ENCODE data around the gene CYTH1.
"Not testable (repeated sequence)": the region's sequence is repeated elsewhere in the genome, so short reads cannot be mapped to it uniquely, and the experiment has no call there.

CYTH1 gene

DNA sequence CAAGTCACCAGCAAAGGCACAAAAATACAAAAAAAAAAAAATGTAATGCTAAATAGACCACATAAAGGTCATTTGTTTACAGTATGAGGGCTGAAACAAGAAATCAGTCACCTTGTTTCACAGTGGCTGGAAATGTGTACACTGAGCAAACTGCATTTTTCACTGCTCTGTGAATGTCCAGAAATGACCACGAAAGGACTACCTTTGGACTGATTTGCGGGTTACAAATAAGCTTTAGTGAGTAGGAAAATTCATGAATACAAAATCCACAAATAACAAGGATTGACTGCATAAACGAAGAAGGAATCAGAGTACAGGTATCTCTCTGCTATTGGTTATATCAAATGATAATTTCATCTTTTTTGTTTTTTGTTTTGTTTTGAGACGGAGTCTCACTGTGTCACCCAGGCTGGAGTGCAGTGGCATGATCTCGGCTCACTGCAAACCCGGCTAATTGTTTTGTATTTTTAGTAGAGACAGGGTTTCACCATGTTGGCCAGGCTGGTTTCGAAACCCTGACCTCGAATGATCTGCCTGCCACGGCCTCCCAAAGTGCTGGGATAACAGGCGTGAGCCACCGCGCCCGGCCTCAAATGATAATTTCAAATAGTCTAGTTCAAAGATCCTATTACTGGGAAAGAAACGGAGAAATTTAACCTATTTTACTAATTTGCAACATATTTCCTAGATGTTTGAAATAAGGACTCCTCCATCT lies 30.5 kb downstream of the CYTH1 start:
- no peak overlapping the region for H3K4me3 ChIP-seq (ENCODE audit: low read depth, low read length)
- H3K9me3 ChIP-seq (ENCODE audit: severe bottlenecking): no peaks in the 10 kb centered on the region
- no peaks in the 10 kb centered on the region for H3K27me3 ChIP-seq (ENCODE audit: insufficient read depth, low read depth, severe bottlenecking)
- H3K27ac ChIP-seq: no peak overlapping the region
- no peaks in the 10 kb centered on the region for H3K36me3 ChIP-seq
- DNase-seq: no peak
- TF ChIP-seq, protein P1, sequence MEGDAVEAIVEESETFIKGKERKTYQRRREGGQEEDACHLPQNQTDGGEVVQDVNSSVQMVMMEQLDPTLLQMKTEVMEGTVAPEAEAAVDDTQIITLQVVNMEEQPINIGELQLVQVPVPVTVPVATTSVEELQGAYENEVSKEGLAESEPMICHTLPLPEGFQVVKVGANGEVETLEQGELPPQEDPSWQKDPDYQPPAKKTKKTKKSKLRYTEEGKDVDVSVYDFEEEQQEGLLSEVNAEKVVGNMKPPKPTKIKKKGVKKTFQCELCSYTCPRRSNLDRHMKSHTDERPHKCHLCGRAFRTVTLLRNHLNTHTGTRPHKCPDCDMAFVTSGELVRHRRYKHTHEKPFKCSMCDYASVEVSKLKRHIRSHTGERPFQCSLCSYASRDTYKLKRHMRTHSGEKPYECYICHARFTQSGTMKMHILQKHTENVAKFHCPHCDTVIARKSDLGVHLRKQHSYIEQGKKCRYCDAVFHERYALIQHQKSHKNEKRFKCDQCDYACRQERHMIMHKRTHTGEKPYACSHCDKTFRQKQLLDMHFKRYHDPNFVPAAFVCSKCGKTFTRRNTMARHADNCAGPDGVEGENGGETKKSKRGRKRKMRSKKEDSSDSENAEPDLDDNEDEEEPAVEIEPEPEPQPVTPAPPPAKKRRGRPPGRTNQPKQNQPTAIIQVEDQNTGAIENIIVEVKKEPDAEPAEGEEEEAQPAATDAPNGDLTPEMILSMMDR (IDR thresholded peaks at IDR 0.05; ENCODE audit: low read depth, low read length): no peak

DNA sequence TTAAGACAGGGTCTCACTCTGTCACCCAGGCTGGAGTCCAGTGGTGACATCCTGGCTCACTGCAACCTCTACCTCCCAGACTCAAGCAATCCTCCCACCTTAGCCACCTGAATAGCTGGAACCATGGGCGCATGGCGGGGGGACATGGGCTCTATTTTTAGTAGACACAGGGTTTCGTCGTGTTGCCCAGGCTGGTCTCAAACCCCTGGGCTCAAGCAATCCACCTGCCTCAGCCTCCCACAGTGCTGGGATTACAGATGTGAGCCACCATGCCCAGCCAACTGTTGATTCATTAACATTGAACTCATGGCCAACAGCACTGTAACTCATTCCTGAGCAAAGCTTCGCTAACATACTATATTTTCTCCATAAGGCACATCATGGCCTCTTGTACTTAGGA lies 31.1 kb downstream of the CYTH1 start:
- H3K36me3 ChIP-seq; H3K4me3 ChIP-seq (ENCODE audit: low read depth, low read length): not testable (repeated sequence)

DNA sequence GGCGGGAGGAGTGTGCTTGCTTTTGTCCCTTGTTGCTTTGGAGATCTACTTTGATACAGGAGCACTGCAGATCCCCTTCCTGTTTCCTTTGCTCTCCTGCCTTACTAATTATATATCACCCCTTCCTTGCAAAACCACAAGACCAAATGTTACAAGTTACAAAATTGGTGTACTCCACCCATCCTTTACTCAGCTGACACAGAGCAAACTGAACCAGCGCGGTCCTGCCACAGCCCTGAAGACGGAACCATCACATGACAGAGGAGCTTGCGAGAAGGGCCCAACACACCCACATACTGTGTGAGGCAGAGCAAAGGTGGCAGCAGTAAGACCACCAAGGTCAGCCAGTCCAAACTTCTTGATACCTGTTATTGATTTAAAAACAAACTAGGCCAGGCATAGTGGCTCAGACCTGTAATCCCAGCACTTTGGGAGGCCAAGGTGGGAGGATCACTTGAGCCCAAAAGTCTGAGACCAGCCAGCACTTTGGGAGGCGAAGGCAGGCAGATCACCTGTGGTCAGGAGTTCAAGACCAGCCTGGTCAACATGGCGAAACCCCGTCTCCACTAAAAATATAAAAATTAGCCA lies 33.2 kb downstream of the CYTH1 start:
- no peak for DNase-seq
- TF ChIP-seq, protein P1 (IDR thresholded peaks at IDR 0.05; ENCODE audit: low read depth, low read length): no peak
- no peak overlapping the region for H3K27ac ChIP-seq

More for the DNA sequence above, 31.1 kb downstream of the CYTH1 start:
- not testable (repeated sequence) for H3K9me3 ChIP-seq (ENCODE audit: severe bottlenecking); DNase-seq; H3K27ac ChIP-seq; H3K27me3 ChIP-seq (ENCODE audit: insufficient read depth, low read depth, severe bottlenecking)

DNA sequence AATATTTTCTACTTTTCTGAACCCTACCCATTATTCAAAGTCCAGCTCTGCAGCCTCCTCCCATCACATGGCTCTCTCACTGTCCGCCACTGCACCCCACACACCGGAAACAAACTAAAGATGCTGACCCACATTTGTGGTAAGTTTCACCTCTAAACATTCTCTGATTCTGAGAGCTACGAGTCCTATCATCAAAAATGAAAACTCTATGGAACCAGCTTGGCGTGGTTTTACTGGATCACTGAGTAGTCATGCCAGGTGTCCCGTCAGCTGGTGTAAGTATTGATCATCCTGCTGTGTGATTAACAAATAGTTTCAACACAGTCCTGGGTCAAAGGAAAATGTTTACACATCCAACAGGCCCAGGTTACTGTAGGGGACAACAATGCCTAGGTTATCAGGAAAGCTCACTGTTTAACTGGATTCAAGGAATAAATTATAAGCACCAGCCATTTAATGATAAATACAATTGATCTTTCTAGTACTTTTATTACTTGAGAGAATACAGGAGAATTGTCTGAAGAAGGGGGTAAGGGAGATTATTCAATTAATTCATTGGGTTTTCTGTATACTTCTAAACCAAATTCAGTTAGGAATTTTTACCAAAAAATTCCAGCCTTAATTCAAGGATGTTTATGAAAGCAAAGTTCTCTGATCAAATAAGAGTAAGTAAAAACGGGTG lies 33.9 kb downstream of the CYTH1 start:
- TF ChIP-seq, protein P1 (IDR thresholded peaks at IDR 0.05; ENCODE audit: low read depth, low read length): no peak
- no peaks in the 10 kb centered on the region for H3K27me3 ChIP-seq (ENCODE audit: insufficient read depth, low read depth, severe bottlenecking)
- H3K27ac ChIP-seq: no peak overlapping the region
- H3K36me3 ChIP-seq: peaks cover 9% of the 10 kb centered on the region
- no peak for DNase-seq
- no peak overlapping the region for H3K4me3 ChIP-seq (ENCODE audit: low read depth, low read length)
- H3K9me3 ChIP-seq (ENCODE audit: severe bottlenecking): no peaks in the 10 kb centered on the region

More for the DNA sequence above, 33.2 kb downstream of the CYTH1 start:
- H3K4me3 ChIP-seq (ENCODE audit: low read depth, low read length): no peak overlapping the region
- peaks cover 3% of the 10 kb centered on the region; the same call in 1 of the 2 replicates for H3K36me3 ChIP-seq
- H3K27me3 ChIP-seq (ENCODE audit: insufficient read depth, low read depth, severe bottlenecking): no peaks in the 10 kb centered on the region
- H3K9me3 ChIP-seq (ENCODE audit: severe bottlenecking): no peaks in the 10 kb centered on the region

DNA sequence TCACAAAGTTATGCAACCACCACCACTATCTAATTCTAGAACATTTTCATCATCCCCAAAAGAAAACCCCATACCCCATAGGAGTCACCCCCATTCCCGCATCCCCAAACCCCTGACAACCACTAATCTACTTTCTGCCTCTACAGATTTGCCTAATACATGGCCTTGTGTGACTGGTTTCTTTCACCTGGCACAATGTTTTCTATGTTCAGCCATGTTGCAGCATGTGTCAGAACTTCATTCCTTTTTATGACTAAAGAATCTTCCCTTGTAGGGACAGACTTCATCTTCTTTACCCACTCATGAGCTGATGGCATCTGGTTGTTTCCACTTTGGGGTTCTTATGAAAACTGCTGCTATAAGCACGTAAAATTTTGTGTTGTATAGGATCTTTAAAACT lies 34.6 kb downstream of the CYTH1 start:
- Histone ChIP-seq H3K9me3 (ENCODE audit: severe bottlenecking) (no peaks in the 10 kb centered on the region), H3K36me3 (peaks cover 9% of the 10 kb centered on the region), H3K27me3 (ENCODE audit: insufficient read depth, low read depth, severe bottlenecking) (no peaks in the 10 kb centered on the region), H3K4me3 (ENCODE audit: low read depth, low read length) (no peak overlapping the region), H3K27ac (no peak overlapping the region)
- no peak for DNase-seq
- TF ChIP-seq, protein P1 (IDR thresholded peaks at IDR 0.05; ENCODE audit: low read depth, low read length): no peak

DNA sequence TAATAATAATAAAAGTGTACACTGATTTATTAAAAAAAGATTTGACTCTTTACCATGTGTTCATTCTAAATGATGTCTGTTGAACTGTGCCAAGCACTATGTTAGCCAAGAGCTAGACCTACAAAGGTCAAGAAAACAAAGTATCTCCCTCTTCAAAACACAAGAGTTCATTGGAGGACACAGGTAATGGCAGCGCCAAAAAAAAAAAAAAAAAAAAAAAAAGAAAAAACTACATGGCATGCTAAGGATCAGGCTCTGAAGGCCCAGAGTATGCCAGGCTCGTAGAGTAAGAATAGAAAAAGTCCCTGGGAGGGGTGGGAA lies 35.2 kb downstream of the CYTH1 start:
- Histone ChIP-seq H3K36me3 (peaks cover 9% of the 10 kb centered on the region), H3K9me3 (ENCODE audit: severe bottlenecking) (no peaks in the 10 kb centered on the region), H3K4me3 (ENCODE audit: low read depth, low read length) (no peak overlapping the region), H3K27ac (no peak overlapping the region), H3K27me3 (ENCODE audit: insufficient read depth, low read depth, severe bottlenecking) (no peaks in the 10 kb centered on the region)
- TF ChIP-seq, protein P1 (IDR thresholded peaks at IDR 0.05; ENCODE audit: low read depth, low read length): no peak
- no peak for DNase-seq
